GM10248 (cell line): Measurements from ENCODE around the gene GOLGA7B.
"Not testable (repeated sequence)": the region's sequence is repeated elsewhere in the genome, so short reads cannot be mapped to it uniquely, and the experiment has no call there.

Experiments used
- CTCF ChIA-PET: fragments of 300-600 bp; sonication (Branson Sonifier 250); formaldehyde crosslinking; extraction: SDS; loops from one replicate; lab custom pipeline; 2021; ENCODE audit warnings: antibody characterized with exemption; lab: Yijun Ruan, JAX
- POLR2A ChIA-PET: fragments of 350-650 bp; sonication (Branson Sonifier 250); formaldehyde crosslinking; extraction: SDS; loops from one replicate; lab custom pipeline; 2020; ENCODE audit warnings: antibody characterized with exemption; lab: Yijun Ruan, JAX
- DNase-seq: peaks from one replicate; pipeline ENCODE4 v3.0.0; 2012; ENCODE audit errors: extremely low spot score
- TF ChIP-seq, protein P1 (sequence below): IDR thresholded peaks from 2 replicates; pipeline ENCODE4 v1.5.1; 2012; ENCODE audit warnings: mild to moderate bottlenecking, low read depth; ENCODE audit errors: extremely low read depth, missing control alignments, control extremely low read depth

GOLGA7B gene

DNA sequence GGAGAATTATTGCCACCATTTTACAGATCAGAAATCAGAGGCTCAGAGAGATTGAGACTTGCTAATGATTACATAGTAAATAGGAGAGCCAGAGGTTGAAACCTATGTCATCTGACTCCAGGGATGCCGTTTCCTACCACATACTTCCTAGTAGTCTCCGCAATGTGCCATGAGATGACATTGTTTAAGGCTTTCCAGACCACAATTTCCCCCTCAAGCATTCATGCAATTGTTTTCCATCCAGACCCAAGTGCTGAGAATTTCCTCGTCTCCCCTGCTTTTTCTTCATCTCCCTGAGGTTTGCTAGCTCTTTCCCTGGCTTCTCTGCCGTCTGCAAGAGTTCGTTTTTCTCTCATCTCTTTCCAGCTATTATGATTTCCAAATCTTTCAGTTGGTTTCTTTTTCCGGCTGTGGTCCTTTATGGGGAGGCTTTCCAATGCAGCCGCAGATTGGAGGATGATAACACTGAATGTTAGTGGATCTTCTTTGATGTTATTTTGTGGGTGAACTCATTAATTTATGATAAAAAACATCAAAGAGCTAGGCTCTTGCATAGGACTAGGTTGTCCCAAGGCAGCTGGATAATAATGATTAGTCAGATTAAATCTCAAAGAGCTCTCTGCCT, 6.9 kb upstream of the GOLGA7B start:
- no peak for DNase-seq
- TF ChIP-seq, protein P1, sequence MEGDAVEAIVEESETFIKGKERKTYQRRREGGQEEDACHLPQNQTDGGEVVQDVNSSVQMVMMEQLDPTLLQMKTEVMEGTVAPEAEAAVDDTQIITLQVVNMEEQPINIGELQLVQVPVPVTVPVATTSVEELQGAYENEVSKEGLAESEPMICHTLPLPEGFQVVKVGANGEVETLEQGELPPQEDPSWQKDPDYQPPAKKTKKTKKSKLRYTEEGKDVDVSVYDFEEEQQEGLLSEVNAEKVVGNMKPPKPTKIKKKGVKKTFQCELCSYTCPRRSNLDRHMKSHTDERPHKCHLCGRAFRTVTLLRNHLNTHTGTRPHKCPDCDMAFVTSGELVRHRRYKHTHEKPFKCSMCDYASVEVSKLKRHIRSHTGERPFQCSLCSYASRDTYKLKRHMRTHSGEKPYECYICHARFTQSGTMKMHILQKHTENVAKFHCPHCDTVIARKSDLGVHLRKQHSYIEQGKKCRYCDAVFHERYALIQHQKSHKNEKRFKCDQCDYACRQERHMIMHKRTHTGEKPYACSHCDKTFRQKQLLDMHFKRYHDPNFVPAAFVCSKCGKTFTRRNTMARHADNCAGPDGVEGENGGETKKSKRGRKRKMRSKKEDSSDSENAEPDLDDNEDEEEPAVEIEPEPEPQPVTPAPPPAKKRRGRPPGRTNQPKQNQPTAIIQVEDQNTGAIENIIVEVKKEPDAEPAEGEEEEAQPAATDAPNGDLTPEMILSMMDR: no peak
- ChIA-PET POLR2A (no interaction called here), CTCF (interaction anchor here (1.3 kb wide), 1 partner anchor 20 kb away, joined by 3 read pairs; no protein-coding TSS in a partner anchor)

DNA sequence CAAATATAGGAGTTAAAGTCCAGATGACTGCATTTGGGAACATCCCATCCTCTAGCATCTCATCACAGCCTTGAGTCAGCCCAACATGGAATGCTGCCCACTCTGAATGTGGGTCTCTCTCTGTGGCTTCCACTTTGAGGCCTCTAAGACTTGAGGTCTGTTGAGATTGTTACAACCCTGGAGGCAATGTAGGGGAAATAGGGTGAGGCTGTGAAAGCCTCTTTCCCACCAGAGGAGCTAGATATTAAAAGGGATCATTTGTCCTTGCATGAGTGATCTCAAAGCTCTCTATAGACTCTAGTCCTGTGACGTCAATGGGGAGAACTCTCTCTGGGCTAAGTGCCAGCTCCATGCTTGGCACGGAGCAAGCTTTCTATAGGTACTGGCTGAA, 6.4 kb upstream of the GOLGA7B start:
- DNase-seq: no peak
- ChIA-PET POLR2A (no interaction called here), CTCF (interaction anchor here (1.3 kb wide), 1 partner anchor 20 kb away, joined by 3 read pairs; no protein-coding TSS in a partner anchor)
- TF ChIP-seq, protein P1: no peak

DNA sequence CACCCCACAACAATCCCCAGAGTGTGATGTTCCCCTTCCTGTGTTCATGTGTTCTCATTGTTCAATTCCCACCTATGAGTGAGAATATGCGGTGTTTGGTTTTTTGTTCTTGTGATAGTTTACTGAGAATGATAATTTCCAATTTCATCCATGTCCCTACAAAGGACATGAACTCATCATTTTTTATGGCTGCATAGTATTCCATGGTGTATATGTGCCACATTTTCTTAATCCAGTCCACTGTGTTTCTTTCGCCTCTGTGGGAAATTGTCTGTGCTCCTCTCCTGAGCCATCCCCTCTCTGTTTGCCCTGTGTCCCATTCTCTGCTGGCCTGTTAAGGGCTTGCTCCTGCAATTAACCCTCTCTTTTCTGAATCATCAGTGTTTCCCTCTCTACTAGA, 5.7 kb upstream of the GOLGA7B start:
- CTCF ChIA-PET: interaction anchor here (1.3 kb wide), 1 partner anchor 19 kb away, joined by 3 read pairs; no protein-coding TSS in a partner anchor
- POLR2A ChIA-PET, DNase-seq: not testable (repeated sequence)

DNA sequence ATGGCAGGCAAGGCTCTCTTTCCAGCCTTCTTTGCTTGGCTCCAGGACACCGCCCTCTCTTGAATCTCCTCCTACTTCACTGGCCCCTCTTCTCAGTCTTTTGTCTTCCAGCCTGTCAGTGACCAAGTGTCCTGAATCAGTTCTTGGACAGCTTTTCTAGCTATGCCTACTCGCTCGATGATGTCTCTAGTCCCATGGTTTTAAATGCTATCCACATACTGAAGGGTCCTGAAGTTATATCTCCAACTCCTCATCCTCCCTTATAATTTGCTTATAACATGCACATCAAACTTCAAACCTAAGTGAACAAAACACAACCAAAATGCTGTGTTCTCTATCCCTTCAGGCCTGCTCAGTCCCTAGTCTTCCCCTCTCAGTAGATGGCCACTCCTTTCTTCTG, 5.0 kb upstream of the GOLGA7B start:
- POLR2A ChIA-PET: no interaction called here
- DNase-seq: no peak
- TF ChIP-seq, protein P1: no peak
- CTCF ChIA-PET: no interaction called here

DNA sequence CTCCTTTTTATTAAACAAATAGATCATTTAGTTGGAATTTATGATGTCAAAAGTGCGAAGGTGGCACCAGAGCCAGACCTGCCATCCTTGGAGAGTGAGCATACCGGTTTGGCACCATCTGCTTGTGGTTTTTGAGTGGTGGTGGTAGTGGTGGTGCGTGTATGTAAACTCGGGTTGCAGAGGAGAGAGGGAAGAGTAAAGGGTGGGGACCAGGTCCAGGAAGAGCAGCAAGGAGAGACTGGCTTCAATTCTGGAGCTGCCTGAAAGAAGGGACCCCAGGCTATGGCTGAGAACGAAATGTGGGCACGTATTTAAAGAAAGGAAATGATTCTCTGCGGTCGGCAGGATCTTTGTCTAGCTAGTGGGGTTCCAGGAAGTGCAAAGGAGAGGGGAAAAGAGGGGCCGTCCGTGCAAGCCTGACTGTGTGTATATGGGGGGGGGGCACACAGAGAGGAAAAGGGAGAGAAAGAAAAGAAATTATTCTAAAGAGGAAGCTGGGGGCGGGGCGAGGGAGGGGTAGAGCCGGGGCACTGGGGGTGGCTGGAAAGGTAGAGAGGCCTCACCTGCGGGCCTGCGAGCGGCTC, 448 bp upstream of the GOLGA7B start:
- ChIA-PET CTCF (no interaction called here), POLR2A (no interaction called here)
- TF ChIP-seq, protein P1: no peak
- no peak for DNase-seq

DNA sequence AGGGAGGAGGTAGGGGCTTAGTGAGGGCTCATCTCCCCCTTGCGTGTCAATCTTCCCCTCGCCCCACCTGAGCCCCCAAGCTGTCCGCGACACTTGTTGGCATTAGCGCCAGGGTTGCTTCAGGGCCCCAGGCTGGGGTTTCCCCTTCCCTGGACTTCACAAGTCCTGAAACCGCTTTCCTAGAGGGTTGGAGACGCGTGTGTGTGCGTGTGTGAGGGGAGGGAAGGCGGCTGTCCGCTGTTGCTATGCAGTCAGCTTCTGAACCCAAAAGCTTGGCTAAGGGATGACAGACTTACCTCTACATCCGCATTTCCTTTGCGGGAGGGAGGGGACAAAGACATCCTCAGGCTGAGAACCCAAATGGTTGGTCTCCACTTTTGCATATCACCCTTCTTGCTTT, 803 bp downstream of the GOLGA7B start:
- ChIA-PET POLR2A (no interaction called here), CTCF (interaction anchor here (1.3 kb wide), 1 partner anchor 65 kb away, joined by 5 read pairs; no protein-coding TSS in a partner anchor)
- DNase-seq: no peak
- TF ChIP-seq, protein P1: no peak

DNA sequence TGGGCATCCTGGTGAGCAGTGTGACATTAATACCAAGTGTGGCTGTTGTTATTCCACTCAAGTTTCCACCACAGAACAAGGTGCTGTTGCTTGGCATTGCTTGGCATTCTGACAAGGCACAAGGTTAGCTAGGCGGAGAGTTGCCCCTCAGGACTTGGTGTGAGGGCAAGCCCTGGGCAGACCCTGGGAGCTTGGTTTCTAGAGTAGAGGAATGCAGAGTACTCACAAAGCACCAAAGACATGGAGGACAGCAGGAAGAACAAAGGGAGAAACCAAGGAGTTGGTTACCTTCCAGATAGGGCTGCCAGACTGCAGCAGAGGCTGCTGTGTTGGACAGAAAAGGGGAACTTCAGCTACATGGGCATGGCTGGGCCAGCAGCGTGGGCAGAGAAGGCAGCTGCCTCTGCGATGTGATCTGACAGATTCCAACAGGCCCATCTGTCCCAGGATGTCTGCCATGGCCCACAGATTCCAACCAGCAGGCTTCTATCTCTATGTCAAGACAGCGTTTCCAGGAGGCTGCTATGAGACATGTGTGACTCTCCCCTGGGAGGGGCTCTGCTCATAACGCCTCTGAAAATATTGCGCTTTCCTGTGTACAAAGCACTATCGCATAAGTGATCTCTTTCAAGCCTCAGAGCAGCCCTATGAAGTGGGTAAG, 1.8 kb downstream of the GOLGA7B start:
- CTCF ChIA-PET: interaction anchor here (1.3 kb wide), 1 partner anchor 64 kb away, joined by 5 read pairs; no protein-coding TSS in a partner anchor
- no peak for DNase-seq
- TF ChIP-seq, protein P1: no peak
- POLR2A ChIA-PET: no interaction called here
